Liver (tissue), 9 donors: Measurements from ENCODE around the gene MRPL49. TPM values are rescaled to one million over a fixed set of nuclear protein-coding genes. Genes with fewer than 3 reads are reported as not detected.

Source experiments
- DNase-seq: peaks from one replicate; pipeline ENCODE4 v3.0.0-alpha.2; 2017; ENCODE audit warnings: low spot score
- H3K27ac ChIP-seq, 2 donors: one replicate each; pipeline ENCODE4 v1.7.0; 2013; ENCODE audit warnings: inconsistent platforms in 2 of 2, low read length in 2 of 2, control low read depth in 1 of 2, low read depth in 1 of 2, mild to moderate bottlenecking in 1 of 2
- H3K27me3 ChIP-seq, 4 donors: one replicate each; pipeline versions ENCODE4 v1.6.1 to v1.7.0; 2013; ENCODE audit warnings: low read length in 3 of 4, inconsistent platforms in 1 of 4, mild to moderate bottlenecking in 1 of 4, moderate library complexity in 1 of 4; ENCODE audit not compliant: control insufficient read depth in 4 of 4, insufficient read depth in 4 of 4
- H3K36me3 ChIP-seq, 4 donors: one replicate each; pipeline versions ENCODE4 v1.6.1 to v1.7.0; 2013; ENCODE audit warnings: low read length in 3 of 4, mild to moderate bottlenecking in 3 of 4, low read depth in 1 of 4, moderate library complexity in 1 of 4; ENCODE audit not compliant: control insufficient read depth in 4 of 4, insufficient read depth in 3 of 4
- H3K4me1 ChIP-seq, 4 donors: one replicate each; pipeline versions ENCODE4 v1.6.1 to v1.7.0; 2013; ENCODE audit warnings: low read length in 3 of 4, mild to moderate bottlenecking in 3 of 4, moderate library complexity in 1 of 4; ENCODE audit not compliant: control insufficient read depth in 4 of 4, insufficient read depth in 4 of 4
- H3K4me3 ChIP-seq, 3 donors: one replicate each; pipeline versions ENCODE4 v1.6.1 to v1.7.0; 2013; ENCODE audit warnings: low read length in 3 of 3, control low read depth in 1 of 3, low read depth in 1 of 3, mild to moderate bottlenecking in 1 of 3
- H3K9ac ChIP-seq, 2 donors: one replicate each; pipeline ENCODE4 v1.7.0; 2013; ENCODE audit warnings: low read length in 2 of 2, mild to moderate bottlenecking in 2 of 2, moderate library complexity in 2 of 2, control low read depth in 1 of 2, low read depth in 1 of 2
- H3K9me3 ChIP-seq, 4 donors: one replicate each; pipeline versions ENCODE4 v1.6.1 to v1.7.0; 2013; ENCODE audit warnings: low read length in 3 of 4; ENCODE audit not compliant: control insufficient read depth in 4 of 4
- EGR1 ChIP-seq, 2 donors: IDR thresholded peaks; 2 replicates each; pipeline ENCODE4 v1.6.1; 2016 to 2018; ENCODE audit warnings: antibody characterized with exemption in 2 of 2, low read depth in 2 of 2
- FOXA1 ChIP-seq: IDR thresholded peaks from 2 replicates; pipeline ENCODE4 v1.6.1; 2016; ENCODE audit warnings: antibody characterized with exemption
- FOXA2 ChIP-seq: IDR thresholded peaks from 2 replicates; pipeline ENCODE4 v1.6.1; 2016; ENCODE audit warnings: antibody characterized with exemption
- GABPA ChIP-seq, 2 donors: IDR thresholded peaks in 1 of 2; conservative IDR thresholded peaks in 1 of 2; 2 replicates each; pipeline ENCODE4 v1.6.1; 2016; ENCODE audit warnings: antibody characterized with exemption in 2 of 2, mild to moderate bottlenecking in 1 of 2, moderate library complexity in 1 of 2
- HNF4A ChIP-seq, 2 donors: conservative IDR thresholded peaks; 2 replicates each; pipeline ENCODE4 v1.6.1; 2016; ENCODE audit warnings: antibody characterized with exemption in 2 of 2, mild to moderate bottlenecking in 2 of 2
- HNF4G ChIP-seq: IDR thresholded peaks from 2 replicates; pipeline ENCODE4 v1.6.1; 2016; ENCODE audit warnings: antibody characterized with exemption
- JUND ChIP-seq, 2 donors: IDR thresholded peaks; 2 replicates each; pipeline ENCODE4 v1.6.1; 2016; ENCODE audit warnings: antibody characterized with exemption in 2 of 2
- NR2F2 ChIP-seq: IDR thresholded peaks from 2 replicates; pipeline ENCODE4 v1.6.1; 2016; ENCODE audit warnings: antibody characterized with exemption
- RAD21 ChIP-seq, 2 donors: IDR thresholded peaks; 2 replicates each; pipeline ENCODE4 v1.6.1; 2016; ENCODE audit warnings: antibody characterized with exemption in 2 of 2, mild to moderate bottlenecking in 2 of 2
- RXRA ChIP-seq, 2 donors: IDR thresholded peaks; 2 replicates each; pipeline ENCODE4 v1.6.1; 2017 to 2018; ENCODE audit warnings: antibody characterized with exemption in 2 of 2, mild to moderate bottlenecking in 1 of 2
- SP1 ChIP-seq: IDR thresholded peaks from 2 replicates; pipeline ENCODE4 v1.6.1; 2018; ENCODE audit warnings: antibody characterized with exemption, mild to moderate bottlenecking
- TAF1 ChIP-seq: conservative IDR thresholded peaks from 2 replicates; pipeline ENCODE4 v1.6.1; 2016; ENCODE audit warnings: antibody characterized with exemption, mild to moderate bottlenecking
- YY1 ChIP-seq: IDR thresholded peaks from 2 replicates; pipeline ENCODE4 v1.6.1; 2016; ENCODE audit warnings: antibody characterized with exemption, mild to moderate bottlenecking
- ZBTB33 ChIP-seq: IDR thresholded peaks from 2 replicates; pipeline ENCODE4 v1.6.1; 2016; ENCODE audit warnings: antibody characterized with exemption
- WGBS: extraction: QIAGEN DNeasy Blood & Tissue Kit; methylation state at CpG from one replicate; pipeline ENCODE4 v1.1.7; 2013; 5-methylcytosine and 5-hydroxymethylcytosine counted together
- polyA plus RNA-seq, 2 donors: library from polyadenylated mRNA; stranded (reverse) in 1 of 2; unstranded in 1 of 2; fragments of 200-250 nt in 1 of 2; fragments of >200 nt in 1 of 2; fragmentation: Nextera tagmentation in 1 of 2; extraction: Ambion mirVana in 1 of 2; gene quantifications; one replicate each; pipeline versions ENCODE4 v1.2.1 to v1.2.3, GENCODE V29; 2013 to 2015
- total RNA-seq, 2 donors: library from RNA; depleted of rRNA; stranded (reverse); fragments of >200 nt; gene quantifications; one replicate each; pipeline ENCODE4 v1.2.3, GENCODE V29; 2014
- TF ChIP-seq, protein P1 (sequence below): IDR thresholded peaks from 2 replicates; pipeline ENCODE4 v1.6.1; 2016; ENCODE audit warnings: antibody characterized with exemption
- TF ChIP-seq, protein P2 (sequence below): fragments of 150-350 bp; IDR thresholded peaks from 2 replicates; pipeline ENCODE4 v1.5.1; 2017; ENCODE audit warnings: improper control_type of control experiment, low read depth, low read length; ENCODE audit not compliant: missing input control
- TF ChIP-seq, protein P3 (sequence below): IDR thresholded peaks from 2 replicates; pipeline ENCODE4 v1.6.1; 2016; ENCODE audit warnings: antibody characterized with exemption, mild to moderate bottlenecking
- TF ChIP-seq, protein P4 (sequence below): IDR thresholded peaks from 2 replicates; pipeline ENCODE4 v1.6.1; 2016; ENCODE audit warnings: antibody characterized with exemption
- donor health status: healthy.
- donor health status: healthy.
- donor health status: healthy.
- donor health status: healthy.
- donor health status: healthy.

MRPL49 gene
- total and polyA plus RNA-seq, 4 donors = 31.1 to 47.2 (median 35.4) TPM

DNA sequence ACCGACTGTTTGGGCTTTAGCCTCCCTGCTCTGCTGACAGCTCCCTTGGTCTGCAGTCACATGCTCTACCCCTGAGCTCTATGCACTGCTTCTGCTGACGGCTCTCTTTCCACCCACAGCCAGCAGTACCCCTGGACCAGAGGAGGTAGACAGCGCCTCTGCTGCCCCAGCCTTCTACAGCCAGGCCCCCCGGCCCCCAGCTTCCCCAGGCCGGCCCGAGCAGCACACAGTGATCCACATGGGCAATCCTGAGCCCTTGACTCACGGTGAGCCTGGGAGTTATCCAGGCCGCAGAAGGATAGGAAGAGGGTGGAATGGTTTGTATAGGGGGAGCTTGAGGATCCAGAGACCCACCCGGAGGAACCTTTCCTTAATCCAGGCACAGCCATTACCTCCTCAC lies 35.3 kb upstream of the MRPL49 start:
- no peaks in the 10 kb centered on the region for H3K9me3 ChIP-seq
- TF ChIP-seq HNF4A (conservative IDR thresholded peaks at IDR 0.05) = no peak
- H3K4me3 ChIP-seq = no peak overlapping the region
- H3K27ac ChIP-seq = no peak overlapping the region
- H3K9ac ChIP-seq = no peak overlapping the region
- 95% methylated on average over 9 of the region's 9 CpGs for WGBS
- no peaks in the 10 kb centered on the region for H3K27me3 ChIP-seq
- H3K4me1 ChIP-seq = peaks cover 10 to 23% (median 18%) of the 10 kb centered on the region in 4 donors
- peaks cover 5 to 39% (median 13%) of the 10 kb centered on the region in 4 donors for H3K36me3 ChIP-seq
- DNase-seq = no peak

- no peak overlapping the region for H3K9ac ChIP-seq
- WGBS = 91% methylated on average over 11 of the region's 11 CpGs
- no peak overlapping the region for H3K27ac ChIP-seq
- no peak overlapping the region for H3K4me3 ChIP-seq
- H3K9me3 ChIP-seq = no peaks in the 10 kb centered on the region
- TF ChIP-seq RAD21 (IDR thresholded peaks at IDR 0.05) (no peak), EGR1 (IDR thresholded peaks at IDR 0.05; ENCODE audit: low read depth in 2 of 2) (no peak), HNF4G (no peak), FOXA1 (no peak), GABPA (IDR thresholded peaks at IDR 0.05 in 1 of 2, conservative IDR thresholded peaks at IDR 0.05 in 1 of 2) (no peak), JUND (IDR thresholded peaks at IDR 0.05) (no peak), YY1 (no peak), TAF1 (no peak), SP1 (no peak), RXRA (IDR thresholded peaks at IDR 0.05) (no peak), ZBTB33 (no peak), HNF4A (conservative IDR thresholded peaks at IDR 0.05) (no peak), NR2F2 (no peak), FOXA2 (no peak)
- TF ChIP-seq, protein P1, sequence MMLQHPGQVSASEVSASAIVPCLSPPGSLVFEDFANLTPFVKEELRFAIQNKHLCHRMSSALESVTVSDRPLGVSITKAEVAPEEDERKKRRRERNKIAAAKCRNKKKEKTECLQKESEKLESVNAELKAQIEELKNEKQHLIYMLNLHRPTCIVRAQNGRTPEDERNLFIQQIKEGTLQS = no peak
- TF ChIP-seq, protein P2, sequence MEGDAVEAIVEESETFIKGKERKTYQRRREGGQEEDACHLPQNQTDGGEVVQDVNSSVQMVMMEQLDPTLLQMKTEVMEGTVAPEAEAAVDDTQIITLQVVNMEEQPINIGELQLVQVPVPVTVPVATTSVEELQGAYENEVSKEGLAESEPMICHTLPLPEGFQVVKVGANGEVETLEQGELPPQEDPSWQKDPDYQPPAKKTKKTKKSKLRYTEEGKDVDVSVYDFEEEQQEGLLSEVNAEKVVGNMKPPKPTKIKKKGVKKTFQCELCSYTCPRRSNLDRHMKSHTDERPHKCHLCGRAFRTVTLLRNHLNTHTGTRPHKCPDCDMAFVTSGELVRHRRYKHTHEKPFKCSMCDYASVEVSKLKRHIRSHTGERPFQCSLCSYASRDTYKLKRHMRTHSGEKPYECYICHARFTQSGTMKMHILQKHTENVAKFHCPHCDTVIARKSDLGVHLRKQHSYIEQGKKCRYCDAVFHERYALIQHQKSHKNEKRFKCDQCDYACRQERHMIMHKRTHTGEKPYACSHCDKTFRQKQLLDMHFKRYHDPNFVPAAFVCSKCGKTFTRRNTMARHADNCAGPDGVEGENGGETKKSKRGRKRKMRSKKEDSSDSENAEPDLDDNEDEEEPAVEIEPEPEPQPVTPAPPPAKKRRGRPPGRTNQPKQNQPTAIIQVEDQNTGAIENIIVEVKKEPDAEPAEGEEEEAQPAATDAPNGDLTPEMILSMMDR = no peak
- TF ChIP-seq, protein P3, sequence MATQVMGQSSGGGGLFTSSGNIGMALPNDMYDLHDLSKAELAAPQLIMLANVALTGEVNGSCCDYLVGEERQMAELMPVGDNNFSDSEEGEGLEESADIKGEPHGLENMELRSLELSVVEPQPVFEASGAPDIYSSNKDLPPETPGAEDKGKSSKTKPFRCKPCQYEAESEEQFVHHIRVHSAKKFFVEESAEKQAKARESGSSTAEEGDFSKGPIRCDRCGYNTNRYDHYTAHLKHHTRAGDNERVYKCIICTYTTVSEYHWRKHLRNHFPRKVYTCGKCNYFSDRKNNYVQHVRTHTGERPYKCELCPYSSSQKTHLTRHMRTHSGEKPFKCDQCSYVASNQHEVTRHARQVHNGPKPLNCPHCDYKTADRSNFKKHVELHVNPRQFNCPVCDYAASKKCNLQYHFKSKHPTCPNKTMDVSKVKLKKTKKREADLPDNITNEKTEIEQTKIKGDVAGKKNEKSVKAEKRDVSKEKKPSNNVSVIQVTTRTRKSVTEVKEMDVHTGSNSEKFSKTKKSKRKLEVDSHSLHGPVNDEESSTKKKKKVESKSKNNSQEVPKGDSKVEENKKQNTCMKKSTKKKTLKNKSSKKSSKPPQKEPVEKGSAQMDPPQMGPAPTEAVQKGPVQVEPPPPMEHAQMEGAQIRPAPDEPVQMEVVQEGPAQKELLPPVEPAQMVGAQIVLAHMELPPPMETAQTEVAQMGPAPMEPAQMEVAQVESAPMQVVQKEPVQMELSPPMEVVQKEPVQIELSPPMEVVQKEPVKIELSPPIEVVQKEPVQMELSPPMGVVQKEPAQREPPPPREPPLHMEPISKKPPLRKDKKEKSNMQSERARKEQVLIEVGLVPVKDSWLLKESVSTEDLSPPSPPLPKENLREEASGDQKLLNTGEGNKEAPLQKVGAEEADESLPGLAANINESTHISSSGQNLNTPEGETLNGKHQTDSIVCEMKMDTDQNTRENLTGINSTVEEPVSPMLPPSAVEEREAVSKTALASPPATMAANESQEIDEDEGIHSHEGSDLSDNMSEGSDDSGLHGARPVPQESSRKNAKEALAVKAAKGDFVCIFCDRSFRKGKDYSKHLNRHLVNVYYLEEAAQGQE = no peak
- TF ChIP-seq, protein P4, sequence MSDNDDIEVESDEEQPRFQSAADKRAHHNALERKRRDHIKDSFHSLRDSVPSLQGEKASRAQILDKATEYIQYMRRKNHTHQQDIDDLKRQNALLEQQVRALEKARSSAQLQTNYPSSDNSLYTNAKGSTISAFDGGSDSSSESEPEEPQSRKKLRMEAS = no peak
- peaks cover 5 to 39% (median 13%) of the 10 kb centered on the region in 4 donors for H3K36me3 ChIP-seq
- no peak for DNase-seq
- H3K27me3 ChIP-seq = no peaks in the 10 kb centered on the region
- H3K4me1 ChIP-seq = peaks cover 10 to 23% (median 18%) of the 10 kb centered on the region in 4 donors
Observed at GRCh38 chr11:65087216-65087615, 34.9 kb upstream of the MRPL49 start.
